HG03175 (cell line): ENCODE measurements around the gene REV3L.
"Not testable (repeated sequence)": the region's sequence is repeated elsewhere in the genome, so short reads cannot be mapped to it uniquely, and the experiment has no call there.

ENCODE experiments used
- ATAC-seq: cut with Tn5 transposase; IDR thresholded peaks from one replicate; pipeline ENCODE4 v1.9.1; 2021; ENCODE audit warnings: mild to moderate bottlenecking, moderate library complexity; ENCODE audit not compliant: unreplicated experiment

REV3L gene

DNA sequence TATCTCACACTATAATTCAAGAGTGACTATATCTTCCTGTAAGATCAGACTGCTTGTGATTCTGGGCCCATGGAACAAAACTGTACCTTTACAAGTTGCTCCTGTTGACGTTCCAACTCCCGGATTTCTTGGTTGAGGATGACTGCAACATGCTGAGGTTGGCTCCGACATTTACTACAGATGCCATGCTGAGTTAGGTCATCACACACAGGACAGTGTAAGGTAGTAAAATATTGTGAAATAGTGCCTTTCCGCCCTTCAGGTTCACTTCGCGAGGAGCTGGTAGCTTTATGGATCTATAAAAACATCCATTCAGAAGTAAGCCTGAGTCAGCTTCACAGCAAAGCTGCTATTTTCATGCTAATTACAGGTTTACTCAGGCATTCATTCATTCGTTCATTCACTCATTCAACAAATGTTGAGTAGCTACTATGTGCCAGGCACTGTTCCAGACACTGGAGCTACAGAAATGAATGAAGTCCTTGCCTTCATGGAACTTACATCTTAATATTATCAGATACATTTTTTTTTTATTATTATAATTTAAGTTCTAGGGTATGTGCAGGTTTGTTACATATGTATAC lies 175.7 kb downstream of the REV3L start:
- no peak for ATAC-seq

DNA sequence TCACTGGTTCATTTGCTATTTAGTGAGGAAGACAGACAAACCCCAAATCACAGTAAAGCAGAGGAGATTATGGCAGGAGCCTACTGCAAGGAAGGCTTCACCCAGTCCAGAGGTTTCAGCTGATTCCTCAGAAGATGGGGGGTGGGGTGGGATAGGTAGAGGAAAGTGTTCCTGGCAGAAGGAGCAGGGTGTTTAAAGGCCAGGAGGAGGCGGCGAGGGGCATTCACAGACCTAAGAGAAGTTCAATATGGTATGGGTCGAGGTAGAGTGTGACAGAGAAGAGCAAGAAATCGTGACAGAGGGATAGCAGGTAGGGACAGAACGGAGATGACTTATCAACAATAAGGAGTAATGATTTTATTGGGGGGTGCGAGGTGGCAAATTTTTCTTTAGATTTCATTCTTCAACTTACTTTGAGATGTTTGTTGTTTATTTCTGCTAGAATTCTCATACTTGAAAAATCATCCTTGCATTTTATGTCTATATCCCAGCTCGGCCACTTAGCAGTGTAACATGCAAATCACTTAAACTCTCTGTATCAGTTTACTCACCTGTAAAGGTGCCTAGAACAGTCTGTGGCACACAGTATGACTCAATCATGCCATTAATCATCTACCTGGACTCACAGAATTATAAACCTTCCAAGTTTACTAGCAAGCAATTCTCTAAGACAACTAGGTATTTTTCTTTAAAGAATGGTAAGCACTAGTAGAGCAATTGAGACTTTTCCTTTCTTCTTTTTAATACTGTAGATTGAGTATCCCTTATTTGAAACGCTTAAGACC lies 176.7 kb downstream of the REV3L start:
- no peak for ATAC-seq

DNA sequence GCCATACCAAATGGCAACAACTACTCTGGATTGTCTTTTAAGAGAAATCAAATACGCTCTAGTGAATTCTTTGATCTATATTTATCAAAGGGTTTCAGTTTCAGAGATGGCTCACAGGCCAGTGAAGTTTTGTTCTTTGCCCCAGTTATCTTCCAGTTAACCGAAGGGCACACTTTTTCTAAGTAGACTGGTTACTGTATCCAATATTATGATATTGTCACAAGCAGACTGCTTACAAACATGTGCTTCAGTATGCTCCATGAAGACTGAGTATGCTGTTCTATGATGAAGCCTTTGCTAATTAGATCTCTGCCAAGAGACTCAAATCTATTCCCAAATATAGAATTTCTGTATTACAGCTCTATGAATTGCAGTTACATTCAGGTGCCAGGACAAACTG lies 181.1 kb downstream of the REV3L start:
- peak; percentile 68 for ATAC-seq

DNA sequence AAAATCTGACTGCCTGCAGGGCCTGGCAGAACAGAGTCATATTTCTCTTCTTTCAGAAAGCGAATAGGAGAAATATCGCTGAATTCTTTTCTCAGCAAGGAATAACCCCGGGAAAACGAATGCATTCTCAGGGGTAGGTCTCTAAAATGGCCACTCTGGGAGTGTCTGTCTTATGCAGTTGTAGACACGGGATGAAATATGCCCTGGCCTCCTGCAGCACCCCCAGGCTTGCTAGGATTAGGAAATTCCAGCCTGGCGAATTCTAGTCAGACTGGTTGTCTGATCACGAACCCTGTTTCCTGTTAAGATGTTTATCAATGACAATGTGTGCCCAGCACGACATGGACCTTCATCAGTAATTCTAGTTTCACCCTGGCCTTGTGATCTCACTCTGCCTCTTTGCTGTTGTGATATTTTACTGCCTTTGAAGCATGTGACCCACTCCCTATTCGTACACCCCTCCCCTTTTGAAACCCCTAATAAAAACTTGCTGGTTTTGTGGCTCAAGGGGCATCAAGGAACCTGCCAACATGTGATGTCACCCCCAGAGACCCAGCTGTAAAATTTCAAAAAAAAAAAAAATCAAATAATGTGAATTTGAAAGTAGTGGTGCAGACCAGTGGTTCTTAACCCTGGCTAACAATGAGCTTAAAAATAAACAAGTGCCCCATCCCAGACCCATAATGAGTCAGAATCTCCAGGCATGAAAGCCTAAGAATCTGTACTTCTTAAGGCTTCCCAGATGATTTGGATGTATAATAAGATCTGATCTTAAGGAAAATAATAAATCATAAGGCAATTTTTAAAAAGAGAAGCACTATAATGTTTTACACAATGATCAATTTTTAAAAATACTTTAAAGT lies 181.8 kb downstream of the REV3L start:
- peak; percentile 41 for ATAC-seq

DNA sequence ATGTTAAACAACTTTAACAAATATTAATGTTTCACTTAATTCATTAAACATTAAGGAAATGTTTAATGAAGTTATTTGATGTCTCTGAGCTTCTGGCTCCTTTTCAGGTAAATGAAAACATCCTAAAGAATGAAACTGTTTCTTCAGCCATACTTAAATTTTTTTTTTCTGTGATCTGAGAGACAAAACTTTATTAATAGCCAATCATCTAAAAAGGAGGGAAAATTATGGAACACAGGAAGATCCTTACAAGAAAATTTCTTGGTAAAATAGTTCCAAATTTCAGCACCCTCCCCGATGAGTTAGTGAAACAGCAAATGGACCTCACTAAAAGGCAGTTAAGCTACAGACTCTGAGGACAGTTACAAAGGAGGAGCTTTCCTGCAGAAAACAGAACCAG lies 185.2 kb downstream of the REV3L start:
- no peak for ATAC-seq

DNA sequence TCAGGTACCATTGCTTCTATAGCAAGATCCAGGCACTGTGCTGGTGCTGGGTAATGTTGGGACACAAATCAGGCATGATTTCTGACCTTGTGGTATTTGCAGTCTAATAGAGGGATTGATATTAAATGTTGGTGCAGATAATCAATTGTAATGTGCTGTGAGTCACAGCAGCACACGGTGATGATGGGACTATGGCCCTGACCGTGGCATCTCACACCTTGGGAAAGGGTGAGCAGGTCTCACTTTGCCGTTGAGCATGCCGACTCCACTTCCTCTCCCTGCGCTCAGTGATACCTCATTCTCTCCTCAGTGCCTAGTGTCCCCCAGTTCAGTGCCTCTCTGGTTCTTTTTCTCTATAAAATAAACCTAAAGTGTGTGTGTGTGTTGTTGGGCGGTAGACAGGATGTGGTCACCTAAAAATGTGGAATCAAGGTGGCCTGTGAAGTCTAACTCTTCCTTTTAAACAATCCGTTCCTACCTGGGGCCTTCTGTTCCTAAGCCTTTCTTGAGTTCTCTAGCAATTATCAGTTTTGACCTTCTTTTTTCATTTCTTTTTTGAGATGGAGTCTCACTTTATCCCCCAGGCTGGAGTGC lies 188.5 kb downstream of the REV3L start:
- no peak for ATAC-seq

DNA sequence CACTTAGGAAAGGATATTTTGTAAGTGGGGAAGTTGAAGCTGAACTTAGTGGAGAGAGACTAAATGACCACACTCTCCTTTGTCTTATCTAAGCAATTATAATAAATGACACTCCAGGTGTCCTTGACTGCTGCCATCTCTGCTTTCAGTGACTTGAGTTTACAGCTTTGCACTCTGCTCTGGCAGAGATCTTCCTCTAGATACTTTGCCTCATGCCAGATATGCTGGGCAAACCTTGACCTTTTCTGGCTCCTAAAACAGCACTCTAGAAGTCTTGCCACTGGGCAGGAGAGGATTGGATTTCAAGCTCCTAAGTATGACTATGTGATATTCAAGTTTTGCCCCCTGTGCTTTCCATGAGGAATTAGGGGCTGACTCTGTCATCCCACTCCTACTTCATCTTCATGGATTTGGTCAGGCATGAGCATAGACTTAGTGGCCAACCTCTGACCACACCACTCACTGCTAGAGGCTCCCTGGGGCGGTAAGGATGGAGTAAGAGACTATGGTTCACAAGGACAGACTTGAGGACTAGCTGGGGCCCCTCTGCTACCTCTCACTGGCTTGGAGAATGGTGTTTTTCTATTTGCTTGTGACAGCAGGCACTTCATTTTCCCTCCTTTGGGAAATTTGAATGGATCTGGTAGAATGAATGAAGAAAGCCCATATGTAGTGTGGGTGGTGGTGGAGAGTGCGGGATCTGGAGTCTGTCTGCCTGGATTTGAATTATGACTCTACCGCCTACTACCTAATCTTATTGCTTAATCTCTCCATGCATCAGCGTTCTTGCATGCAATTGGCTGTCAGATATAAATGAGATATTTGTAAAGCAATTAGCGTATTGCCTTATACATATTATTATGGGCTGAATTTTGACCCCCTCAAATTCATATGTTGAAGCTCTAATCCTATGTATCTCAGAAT lies 191.4 kb downstream of the REV3L start:
- peak; percentile 17 for ATAC-seq

DNA sequence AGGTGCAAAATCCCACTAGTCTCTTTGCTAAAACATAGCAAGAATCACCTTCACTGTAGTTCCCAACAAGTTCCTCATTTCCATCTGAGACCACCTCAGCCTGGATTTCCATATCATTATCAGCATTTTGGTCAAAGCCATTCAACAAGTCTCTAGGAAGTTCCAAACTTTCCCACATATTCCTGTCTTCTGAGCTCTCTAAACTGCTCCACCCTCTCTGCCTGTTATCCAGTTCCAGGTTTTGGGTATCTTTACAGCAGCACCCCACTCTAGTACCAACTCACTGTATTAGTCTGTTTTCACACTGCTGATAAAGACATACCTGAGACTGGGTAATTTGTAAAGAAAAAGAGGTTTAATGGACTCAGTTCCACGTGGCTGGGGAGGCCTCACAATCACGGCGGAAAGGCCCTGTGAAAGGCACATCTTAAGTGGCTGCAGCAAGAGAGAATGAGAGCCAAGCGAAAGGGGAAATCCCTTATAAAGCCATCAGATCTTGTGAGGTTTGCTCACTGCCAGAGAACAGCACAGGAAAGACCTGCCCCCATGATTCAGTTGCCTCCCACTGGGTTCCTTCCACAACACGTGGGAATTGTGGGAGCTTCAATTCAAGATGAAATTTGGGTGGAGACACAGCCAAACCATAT lies 192.2 kb downstream of the REV3L start:
- peak; percentile 85 for ATAC-seq

DNA sequence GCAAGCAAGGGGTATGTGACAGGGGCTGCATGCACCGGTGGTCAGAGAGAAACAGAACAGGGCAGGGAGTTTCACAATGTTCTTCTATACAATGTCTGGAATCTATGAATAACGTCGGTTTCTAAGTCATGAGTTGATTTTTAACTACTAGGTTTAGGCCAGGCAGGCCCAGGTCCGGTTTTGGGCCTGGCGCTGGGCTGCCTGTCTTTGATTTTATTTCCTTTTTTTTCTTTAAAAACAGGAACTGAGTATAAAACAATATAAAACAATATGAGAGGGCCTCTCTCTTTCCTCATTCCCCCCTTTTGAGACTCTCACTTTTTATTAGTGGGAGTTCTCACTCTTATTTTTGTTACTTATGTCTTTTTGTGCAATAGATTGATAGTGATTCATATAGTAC lies 198.7 kb downstream of the REV3L start:
- ATAC-seq: not testable (repeated sequence)

DNA sequence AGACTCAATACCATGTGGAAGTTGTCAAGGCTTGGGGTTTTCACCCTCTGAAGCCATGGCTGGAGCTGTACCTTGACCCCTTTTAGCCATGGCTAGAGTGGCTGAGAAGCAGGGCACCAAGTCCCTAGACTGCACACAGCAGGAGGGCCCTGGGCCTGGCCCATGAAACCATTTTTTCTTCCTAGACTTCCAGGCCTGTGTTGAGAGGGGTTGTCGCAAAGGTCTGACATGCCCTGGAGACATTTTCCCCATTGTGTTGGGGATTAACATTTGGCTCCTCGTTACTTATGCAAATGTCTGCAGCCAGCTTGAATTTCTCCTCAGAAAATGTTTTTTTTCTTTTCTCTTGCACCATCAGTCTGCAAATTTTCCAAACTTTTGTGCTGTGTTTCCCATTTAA lies 199.3 kb downstream of the REV3L start:
- no peak for ATAC-seq

DNA sequence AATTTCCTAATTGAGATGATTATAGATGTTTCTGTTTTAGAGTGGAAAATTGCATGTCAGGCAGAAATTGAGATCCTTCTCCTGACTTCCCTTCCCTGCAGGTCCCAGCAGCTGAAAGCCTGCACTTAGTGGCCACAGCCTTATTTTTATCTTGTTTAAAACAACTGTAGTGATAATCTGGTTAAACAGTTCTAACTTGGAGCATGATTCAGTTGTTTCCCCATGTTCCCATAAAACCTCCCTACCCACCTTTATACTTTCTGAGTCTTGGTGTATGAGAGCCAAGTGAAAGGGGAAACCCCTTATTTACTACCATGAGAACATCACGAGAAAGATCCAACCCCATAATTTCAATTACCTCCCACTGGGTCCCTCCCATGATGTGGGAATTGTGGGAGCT lies 200.5 kb downstream of the REV3L start:
- ATAC-seq: no peak

DNA sequence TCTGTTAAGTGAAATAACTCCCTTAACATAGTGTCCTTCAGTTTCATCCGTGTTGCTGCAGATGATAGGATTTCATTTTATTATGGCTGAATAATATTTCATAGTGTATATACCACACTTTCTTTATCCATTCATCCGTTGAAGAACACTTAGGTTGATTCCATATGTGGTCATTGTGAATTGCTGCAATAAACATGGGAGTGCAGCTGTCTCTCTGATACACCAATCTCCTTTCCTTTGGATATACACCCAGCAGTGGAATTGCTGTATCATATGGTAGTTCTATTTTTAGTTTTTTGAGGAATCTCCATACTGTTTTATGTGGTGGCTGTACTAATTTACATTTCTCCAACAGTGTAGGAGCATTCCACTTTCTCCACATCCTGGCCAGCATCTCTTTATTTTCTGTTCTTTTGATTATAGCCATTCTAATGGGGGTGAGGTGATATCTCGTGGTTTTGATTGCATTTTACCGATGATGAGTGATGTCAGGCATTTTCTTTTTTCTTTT lies 202.5 kb downstream of the REV3L start:
- no peak for ATAC-seq

DNA sequence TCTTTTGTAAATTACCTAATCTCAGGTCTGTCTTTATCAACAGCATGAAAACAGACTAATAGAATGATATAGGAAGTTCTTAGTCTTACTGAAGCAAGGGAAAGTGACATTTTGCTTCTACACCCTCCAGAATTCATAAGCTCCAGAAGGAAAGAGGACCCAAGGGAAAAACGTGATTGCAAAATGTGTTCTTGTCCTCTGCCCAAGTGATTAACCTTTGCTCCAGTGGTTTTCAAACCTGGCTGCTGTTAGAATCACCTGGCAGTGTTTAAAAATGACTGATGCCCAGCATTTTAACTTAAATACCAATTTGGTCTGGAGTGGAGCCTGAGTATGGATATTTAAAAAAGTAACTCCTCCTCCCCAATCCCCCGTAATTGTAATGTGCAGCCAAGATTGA lies 204.3 kb downstream of the REV3L start:
- no peak for ATAC-seq

DNA sequence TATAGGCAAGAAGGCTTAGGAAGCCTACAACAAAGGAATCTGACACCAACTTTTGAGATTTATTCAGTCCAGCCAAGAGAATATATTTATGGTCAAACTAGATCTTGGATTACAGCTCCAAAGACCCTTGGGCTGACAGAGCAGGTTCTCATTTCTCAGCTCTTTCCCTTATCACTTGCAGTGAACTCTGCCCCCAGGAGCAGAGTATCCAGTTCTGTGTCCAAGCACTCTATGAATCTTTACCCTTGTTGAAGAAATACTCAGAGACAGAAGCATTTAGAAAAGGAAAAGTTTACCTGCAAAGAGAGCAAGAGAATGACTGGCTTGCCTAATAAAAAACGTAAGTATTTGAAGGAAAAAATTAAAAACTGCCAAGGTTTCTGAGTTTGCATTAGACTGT lies 205.2 kb downstream of the REV3L start:
- ATAC-seq: no peak

DNA sequence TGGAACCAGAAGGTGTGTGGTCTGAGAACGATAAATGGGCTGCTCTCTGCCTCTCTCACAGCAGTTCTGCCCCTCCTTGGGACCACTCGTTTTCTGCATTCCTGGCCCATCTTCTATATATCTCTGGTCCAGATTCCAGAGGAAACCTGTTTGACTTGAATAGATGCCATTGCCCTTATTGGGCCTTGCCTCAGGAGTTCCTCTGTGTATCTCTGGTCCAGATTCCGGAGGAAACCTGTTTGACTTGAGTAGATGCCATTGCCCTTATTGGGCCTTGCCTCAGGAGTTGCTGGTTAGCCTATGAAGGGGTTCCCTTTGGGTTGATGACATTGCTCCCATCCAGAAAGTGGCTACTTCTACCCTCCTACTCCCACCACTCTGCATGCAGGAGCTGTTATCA lies 206.3 kb downstream of the REV3L start:
- ATAC-seq: no peak

DNA sequence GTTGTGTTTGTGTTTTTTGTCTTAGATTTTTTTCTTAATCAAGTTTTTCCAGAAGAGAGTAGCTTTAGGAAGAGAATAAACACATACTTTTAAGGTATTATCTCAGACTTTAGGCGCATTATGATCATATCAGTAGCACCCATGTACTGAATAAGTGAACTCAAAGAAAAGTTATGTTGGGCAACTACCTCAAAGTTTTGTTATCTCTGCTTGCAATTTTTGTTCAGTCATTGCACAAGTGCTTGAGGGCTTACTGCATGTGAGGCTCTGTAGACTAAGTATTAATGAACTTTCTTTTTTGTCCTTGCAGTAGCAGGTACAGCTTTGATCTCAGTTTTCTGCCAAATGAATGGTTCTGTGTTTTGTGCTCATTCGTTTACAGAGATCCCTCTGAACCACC lies 206.7 kb downstream of the REV3L start:
- no peak for ATAC-seq

DNA sequence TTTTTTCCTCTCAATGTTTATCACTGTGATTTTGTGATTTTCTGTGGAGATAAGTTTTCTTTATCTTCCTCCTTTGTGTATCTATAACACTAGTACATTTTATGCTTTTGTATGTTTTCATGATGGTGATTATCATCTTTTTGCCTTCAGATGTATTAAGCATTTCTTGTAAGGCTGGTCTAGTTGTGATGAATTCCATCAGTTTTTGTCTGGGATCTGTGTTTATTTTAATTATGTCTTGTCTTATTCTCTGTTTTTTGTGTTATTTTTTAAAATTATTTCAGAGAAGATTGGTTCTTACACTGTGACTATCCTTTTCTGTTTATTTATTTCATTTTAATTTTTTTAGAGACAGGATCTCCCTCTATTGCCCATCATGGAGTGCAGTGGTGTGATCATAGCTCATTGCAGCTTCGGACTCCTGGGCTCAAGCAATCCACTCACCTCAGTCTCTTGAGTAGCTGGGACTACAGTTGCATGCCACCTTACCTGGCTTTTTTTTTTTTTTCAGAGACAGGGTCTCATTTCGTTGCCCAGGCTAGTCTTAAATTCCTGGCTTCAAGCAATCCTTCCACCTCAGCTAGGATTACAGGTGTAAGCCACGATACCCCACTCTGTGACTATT lies 208.3 kb downstream of the REV3L start:
- no peak for ATAC-seq

DNA sequence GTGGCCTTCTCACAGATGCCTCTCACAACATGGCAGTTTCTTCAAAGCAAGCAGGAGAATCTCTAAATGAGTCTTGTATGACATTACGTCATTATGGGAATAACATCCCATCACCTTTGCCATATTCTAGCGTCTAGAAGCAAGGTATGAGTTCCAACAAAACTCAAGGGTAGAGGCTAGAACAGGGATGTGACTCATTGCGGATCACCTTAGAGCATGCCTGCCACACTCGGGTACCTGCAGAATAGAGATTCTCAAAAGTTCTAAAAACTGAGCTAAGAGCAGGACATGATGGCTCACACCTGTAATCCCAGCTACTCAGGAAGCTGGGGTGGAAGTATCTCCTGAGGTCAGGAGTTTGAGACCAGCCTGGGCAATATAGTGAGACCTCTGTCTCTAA lies 212.9 kb downstream of the REV3L start:
- no peak for ATAC-seq

DNA sequence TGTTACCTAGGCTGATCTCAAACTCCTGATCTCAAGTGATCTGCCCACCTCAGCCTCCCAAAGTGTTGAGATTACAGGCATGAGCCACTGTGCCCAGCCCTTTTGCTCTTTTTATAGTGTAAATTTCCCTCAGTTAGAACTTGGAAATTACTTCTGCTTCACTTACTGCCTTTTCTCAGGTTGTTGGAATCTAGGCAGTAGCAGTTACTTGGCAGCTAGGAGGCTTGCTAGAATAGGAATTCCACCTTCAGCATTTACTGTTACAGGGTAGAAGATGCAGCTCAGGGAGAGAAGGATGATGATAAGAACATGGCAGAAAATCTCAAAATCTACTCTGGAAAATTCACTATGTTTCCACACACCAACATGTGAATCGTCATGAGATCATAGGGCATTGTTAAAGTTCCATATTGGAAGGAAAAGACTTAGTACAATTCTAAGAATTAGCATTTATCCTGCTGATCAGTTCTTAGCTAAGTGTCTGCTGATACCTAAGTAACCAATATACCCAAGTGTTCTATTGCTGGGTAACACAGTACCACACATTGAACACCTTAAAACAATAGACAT lies 213.5 kb downstream of the REV3L start:
- ATAC-seq: no peak
